Measurements from ENCODE around the gene SLC41A1.
"Not testable (repeated sequence)": the region's sequence is repeated elsewhere in the genome, so short reads cannot be mapped to it uniquely, and the experiment has no call there.

The SLC41A1 gene

DNA sequence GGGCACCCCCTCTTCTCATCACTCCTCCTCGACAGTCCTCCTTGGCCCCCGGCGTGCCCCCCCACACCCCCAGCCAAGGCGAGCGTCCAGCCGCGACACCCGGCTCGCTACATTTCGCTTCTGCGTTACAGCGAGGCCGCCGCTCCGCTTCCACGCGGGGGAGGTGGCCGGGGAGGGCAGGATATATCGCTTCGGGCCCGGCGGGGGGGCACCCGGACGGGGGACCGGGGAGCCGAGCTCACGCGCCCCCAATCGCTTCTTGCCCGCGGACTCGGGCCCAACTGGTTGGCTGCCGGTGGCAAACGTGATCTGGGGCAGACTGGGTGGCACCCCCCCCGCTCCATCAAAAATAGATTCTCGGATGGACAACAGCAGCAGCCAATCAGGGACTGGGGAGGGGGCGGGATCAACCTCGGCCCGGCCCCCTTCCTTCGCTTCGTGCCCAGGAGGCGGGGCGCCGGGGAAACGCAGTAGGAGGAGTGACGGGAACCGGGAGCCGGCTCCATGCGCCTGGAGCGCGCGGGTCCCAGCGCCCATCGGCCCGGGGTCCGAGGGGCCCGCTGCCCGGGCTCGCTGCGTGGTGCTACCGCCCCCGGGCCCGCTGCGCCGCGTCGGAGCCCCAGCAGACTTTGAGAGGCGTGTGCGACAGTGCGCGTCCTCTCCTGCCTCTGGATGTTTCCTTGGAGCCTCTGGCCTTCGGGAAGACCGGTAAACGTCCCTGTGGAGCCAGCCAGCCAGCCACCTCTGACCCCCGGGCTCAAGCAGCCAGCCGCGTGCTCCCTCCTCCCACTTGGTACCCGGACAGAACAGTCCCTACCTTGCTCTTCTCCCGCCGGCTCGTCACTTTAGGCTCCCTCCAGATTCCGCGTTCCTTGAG is at the start of gene SLC41A1:
SLC41A1 (minus strand) TSS at position 321 of the 877 bp plus-strand sequence. CDS start 2,757 bp downstream, outside the sequence.
- DNase-seq = peak; percentile 91

DNA sequence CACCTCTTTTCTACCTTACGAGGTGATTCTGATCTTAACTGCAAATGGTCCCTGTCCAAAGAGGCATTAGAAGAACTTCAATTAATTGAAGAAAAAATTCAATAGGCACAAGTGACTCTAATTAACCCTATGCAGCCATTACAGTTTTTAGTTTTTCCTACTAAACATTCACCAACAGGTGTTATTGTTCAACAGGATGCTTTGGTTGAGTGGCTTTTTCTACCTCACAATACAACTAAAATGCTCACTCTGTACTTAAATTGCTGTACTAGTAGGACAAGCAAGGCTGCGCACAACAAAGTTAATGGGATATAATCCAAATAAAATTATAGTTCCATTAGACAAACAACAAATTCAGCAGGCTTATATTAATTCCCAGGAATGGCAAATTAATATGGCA is 48.5 kb upstream of the SLC41A1 start:
- DNase-seq = no peak

DNA sequence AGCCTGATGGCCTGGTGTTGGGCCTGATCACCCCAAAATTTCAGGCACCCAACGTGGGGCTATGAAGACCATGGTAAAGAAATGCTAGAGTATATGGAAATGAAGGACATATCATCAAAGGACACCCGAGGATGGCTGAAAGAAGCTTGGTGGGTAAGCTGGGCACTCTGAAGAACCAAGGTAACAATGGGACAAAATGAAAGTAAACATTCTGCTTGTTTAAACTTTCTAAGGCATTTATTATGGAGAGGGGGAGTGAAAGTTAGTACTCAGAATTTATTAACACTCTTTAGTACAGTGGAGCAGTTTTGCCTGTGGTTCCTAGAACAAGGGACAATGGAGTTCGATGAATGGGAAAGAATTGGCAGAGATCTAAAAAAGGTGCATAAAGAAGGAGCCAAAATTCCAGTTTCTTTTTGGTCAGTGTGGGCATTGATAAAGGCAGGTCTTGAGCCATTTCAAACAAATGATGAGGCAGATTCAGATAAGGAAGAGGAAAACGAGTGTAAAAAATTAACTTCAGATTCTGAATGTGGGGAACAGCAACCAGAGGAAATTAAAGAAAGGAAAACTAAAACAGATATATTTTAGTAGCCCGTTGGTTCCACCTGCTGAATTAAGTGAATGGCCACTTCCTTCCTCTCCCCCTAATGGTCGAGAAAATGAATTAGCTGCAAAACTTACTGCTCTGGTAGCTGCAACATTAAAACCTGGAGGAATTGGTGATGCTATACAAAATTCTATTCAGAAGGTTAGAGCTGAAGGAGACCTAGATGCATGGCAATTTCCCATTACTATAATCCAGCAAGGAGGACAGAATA is 45.4 kb upstream of the SLC41A1 start:
- DNase-seq = no peak

DNA sequence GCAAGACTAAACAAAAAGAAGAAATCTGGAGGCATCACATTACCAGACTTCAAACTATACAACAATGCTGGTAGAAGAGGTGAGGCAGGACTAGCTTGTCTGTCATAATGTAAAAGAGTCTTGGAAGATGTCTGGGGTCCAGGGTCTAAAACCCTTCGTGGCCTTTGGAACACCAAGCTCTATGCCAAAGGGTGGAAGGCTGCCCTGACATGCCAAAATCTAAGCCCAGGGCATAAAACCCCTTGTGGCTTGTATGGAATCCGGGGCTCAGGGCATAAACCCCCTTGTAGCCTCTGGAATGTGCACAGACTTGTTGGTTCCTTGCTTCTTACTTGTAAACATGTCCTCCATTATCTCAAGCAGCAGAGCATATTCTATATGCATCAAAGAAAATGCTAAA is 44.5 kb upstream of the SLC41A1 start:
- DNase-seq = not testable (repeated sequence)

DNA sequence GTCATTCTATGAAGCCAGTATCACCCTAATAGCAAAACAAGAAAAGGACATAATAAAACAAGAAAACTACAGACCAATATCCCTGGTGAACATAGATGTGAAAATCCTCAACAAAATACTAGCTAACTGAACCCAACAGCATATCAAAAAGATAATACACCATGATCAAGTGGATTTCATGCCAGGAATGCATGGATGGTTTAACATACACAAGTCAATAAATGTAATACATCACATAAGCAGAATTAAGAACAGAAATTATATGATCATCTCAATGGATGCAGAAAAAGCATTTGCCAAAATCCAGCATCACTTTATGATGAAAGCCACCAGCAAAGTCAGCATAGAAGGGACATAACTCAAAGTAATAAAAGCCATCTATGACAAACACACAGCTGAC is 43.4 kb upstream of the SLC41A1 start:
- no peak for DNase-seq

DNA sequence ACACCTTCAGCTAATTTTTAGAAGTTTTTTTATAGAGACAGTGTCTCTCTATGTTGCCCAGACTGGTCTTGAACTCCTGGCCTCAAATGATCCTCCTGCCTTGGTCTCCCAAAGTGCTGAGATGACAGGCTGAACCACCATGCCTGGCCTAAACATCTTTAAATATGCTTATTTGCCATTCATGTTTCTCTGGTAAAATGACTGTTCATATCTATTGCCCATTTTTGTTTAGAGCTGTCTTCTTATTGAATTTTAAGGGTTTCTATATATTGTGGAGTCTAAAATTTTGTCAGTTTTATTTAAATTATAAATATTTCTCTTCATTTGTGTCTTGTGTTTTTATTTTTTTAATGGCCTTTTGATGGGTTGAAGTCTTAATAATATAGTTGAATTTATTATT is 40.0 kb upstream of the SLC41A1 start:
- DNase-seq = no peak

DNA sequence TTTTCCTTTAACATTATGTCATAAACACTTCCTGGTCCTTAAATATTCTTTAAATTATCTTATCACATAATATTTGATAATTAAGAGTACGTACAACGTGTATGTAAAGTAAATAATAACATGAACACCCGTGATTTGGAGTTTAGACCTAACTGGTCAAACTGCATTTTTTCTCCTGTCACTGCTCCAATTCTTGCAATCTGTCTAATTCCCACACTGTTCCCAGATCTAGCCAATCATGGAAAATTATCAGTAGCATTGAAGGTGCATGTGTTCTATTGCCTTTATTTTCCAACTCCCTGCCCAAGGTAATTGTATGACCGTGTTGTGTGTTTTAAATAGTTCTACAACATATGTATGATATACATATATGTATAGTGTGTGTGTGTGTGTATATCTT is 39.0 kb upstream of the SLC41A1 start:
- DNase-seq = no peak

DNA sequence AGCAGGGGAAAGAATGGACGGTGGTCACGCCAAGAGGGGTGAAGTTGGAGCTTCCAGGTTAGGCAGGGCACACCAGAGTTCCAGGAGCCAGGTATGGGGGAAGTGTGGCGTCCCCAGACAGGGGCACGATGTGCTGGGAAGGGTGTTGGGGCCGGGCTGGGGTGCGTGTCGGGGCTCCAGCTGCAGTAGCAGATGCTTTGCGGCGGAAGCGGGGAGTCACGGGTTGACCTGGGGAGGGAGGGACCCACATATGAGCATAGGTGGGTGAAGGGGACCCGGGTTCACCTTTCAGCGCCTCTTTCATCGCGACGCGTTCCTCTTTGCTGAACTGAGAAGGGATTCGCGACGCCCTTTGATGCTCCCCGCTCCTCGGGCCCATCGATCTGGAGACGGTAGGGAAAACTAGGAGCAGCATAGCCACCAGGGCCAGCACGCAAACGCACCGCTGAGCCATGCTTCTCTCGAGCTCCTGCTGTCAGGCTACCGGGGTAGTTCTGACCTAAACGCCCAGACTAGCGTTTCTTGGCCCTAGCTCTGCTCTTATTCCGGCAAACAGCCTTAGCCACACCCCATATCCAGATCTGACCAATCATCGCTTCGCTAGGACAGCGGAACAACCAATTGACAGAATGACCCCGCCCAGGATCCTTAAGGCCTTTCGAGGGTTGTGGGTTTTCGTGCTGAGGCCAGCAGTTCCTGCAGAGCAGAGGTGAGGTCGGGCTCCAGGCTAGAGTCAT is 36.8 kb upstream of the SLC41A1 start, which contains the start of gene PM20D1:
PM20D1 (minus strand) TSS at position 514 of the 737 bp plus-strand sequence; CDS start at position 454, 60 bp downstream.
- DNase-seq = peak; percentile 69

DNA sequence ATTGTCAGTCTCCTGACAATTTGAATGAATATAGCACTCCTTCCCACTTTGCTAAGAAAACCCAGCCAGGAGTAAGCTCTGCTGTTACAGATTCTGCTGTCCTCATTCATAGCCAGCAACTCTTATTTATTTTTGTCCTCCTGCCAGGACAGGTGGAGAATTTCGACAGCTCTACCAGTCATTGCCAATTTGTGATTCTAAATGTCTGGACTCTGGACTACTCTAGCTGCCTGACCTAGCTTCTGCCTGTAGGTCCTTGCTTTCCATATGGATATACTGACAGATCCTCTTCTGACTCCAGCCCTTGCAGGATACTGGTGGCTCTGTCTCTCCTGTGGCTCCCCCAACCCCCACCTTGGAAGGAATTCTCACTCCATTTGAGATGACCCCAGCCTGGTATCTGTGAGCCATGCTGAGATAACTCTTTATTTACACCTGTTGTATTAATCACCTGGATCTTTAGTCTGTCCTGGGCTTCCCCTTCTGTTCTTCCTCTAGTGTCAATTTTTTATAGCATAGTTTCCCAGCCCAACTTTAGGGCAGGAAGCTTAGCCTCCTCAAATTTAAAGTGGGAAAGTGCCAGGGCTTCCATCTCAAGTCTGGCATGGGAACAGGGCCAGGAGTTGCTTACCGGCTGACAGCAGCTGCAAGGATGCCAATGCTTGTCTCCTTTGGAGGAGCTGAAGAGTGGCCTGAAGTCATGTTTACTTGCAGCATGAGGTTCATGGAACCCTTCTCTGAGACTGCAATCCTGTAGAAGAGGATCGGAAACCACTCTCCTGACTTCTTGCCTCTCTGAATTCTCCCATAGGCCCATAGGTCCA is 30.2 kb upstream of the SLC41A1 start:
- no peak for DNase-seq

DNA sequence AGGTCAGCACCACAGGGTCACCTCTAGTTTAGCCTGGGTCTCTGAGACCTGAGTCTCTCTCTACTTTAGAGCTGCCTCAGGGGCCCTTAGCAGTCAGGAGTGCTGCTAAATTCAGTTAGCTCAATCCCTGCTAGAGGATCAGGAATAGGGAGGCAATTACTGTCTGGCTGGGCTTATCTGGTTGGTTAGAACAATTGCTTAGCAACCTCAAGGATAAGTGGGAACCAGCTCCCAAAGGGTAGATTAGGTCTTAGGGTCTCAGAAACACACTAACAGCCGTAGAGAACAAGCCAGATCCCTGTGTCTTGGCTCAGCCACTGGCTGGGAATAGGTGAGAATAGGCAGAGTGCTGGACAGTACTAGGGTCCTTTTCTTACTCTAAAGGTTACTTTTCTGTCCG is 29.2 kb upstream of the SLC41A1 start:
- DNase-seq = no peak

DNA sequence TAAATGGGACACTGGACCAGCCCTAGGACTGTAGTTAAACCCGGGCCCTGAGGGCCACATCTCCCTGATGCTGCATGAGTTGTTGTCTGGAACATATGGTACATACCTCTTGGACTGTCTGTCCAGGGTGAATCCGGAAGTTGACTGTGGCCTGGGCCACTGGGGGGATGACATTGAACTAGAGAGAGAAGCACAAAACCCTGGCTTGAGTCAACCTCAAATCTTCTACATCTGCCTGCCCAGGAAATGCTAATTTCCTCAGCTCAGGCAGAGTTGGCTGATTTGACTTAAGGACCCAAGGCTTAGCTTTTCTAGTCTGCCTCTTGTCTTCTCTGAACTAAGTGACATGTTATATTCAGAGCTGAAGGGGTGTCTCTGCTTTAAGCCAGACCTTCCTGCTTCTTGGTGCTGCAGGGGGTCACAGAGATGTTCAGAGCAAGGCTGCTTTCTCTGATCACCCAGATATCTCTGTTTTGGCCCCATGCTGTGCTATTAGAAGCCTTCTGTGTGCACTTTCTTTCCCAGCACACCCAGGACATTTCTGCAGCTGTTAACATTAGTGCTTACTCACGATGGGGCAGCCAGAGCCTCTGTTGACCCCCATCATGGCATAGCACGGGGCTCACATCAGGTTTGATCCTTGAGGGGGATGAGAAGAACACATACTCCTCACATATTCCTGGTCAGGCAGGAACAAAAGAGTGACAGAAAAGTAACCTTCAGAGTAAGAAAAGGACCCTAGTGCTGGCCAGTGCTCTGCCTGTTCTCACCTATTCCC is 27.3 kb upstream of the SLC41A1 start:
- DNase-seq = no peak

DNA sequence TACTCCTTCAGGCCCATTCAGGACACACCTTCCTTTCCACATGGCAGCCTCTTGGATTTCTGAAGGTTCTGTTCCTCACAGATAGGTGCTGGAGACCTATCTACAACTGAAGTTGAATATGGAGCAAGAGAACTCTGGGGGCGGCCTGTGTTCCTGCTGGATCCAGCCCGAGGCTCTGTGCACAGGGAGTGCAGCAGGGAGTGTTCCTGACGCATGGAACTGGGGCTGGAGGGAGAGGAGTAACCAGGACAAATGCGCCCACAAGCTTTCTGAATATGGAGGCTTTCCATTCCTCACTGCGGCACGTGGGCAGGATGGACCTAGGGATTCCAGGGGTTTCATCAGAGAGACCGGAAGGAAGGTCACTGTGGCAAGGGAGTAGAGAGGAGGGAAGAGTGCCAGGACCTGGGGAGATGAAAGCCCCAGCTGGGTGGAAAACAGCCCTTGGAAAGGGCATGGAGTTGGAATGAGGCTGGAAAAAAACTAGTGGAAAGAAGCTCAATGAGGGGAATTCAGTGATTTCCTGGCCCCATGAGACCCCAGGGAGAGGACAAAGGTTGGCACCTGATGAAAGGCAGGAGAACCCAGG is 24.5 kb upstream of the SLC41A1 start:
- no peak for DNase-seq

DNA sequence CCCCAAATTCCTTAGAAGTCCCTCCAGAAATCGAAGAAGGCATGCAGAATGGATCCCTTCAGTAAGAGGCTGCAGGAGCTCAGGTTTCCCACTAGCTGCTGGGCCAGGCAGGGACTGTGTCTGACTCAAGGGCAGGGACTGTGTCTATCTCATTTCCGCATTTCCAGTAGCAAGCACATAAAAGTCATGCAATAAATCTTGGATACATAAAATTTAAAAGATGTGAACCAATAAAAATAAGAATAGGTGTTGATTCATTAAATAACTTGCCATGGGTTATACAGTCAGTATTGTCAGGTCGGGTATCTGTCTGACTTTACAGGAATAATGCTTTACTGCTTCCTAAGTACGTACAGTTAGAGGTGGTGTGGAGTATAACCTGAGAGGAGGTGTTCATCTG is 21.8 kb upstream of the SLC41A1 start:
- DNase-seq = no peak

DNA sequence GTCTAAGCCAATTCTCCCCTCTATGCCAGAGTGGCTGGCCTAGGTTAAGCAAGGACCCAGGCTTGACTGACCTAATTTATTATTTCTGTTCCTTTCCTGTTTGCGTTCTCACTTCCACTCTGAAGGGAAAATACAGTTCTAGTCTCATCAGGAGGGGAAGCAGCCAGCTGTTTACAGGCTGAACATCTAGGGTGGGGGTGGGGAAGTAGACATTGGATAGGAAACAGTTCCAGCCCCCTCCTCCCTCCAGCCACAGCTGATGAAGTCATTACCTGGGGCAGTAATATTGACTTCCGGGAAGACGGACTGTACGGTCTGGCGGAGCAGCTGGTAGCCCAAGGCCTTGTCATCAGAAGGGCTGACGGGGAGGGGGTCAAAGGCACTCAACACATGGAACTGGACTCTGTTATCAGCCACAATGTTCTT is 19.3 kb upstream of the SLC41A1 start:
- DNase-seq = no peak

DNA sequence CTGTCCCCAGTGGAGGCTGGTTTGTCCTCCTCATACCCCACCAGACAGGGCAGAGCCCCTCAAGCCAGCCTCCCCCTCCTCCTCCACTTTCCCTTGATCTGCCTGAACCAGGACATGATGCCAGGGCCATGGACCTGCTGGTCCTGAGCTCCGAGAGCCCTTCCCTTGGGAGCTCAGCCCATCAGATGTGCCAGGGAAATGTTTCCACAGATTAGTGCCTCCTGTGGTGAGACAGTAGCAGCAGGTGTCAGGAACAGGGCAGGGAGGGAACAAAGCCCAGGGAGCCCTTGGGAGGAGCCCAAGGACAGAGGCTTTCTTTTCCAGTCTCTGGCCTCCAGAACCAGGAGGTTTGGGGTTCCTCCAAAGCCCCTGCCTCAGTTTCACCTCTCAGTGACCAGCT is 14.6 kb upstream of the SLC41A1 start:
- DNase-seq = peak; percentile 25

DNA sequence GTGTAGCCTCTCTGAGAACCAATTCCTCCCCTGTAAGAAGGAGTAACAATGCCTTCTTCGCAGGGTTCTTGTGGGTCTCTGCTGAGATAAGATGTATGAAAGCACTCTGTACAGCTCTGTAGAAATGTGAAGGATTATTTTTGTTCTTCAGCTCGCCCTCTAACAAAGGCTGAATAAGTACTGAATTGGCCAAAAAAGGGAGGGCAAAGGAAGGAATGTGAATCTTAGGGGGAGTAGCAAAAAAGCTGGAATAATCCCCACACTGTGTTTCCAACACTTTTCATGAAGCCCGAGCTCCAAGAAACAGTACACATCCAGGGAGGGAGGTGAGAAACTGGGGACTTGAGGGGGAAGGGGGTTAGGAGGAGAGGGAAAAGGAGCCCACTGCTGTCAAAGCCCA is 14.0 kb upstream of the SLC41A1 start:
- no peak for DNase-seq

DNA sequence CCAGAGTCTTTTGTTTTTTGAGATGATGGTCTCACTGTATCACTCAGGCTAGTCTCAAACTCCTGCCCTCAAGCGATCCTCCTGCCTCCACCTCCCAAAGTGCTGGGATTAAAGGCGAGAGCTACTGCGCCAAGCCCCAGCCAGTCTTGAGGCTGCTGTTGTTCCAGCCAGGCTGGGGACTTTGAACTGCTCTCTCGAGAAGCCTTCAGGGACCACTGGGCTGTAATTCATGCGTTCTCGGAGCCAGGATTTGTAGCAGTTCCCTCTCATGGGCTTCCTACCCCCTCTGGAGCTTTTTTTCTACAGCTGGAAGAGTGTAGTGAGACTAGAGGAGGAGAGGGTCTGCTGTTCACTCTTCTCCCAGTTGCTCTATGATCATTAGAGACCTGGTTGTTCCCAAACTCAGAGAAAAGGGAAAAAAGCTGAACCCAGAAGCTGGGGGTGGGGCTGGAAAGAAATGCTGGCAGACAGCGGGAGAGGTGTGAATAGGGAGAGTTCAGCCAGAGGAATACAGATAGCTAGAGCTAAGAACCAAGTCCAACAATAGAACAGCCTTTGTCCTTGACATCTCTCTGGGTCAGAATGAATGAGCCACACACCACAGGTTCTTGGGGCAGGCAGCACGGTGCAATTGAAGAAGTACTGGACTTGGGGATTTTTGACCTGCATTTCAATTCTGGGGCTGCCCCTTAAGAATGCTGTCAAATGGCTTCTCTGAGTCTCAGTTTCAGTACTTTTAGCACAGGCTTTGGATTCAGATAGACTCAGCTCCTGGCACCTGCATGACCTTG is 13.2 kb upstream of the SLC41A1 start:
- no peak for DNase-seq

DNA sequence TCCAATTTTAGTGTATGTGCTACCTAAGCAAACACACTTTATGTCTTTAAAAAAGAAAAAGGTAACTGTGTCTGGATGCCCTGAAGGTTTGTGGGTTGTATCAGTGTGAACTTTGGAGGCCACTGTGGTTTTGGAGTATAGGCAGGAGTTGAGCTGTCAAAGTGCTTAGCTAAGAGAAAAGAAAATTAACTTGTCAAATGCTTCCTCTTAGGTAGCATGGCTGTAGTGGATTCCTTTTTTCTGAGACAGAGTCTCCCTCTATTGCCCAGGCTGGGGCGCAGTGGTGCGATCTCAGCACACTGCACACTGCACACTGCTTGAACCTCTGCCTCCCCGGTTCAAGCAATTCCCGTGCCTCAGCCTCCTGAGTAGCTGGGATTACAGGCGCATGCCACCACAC is 11.2 kb upstream of the SLC41A1 start:
- DNase-seq = no peak

DNA sequence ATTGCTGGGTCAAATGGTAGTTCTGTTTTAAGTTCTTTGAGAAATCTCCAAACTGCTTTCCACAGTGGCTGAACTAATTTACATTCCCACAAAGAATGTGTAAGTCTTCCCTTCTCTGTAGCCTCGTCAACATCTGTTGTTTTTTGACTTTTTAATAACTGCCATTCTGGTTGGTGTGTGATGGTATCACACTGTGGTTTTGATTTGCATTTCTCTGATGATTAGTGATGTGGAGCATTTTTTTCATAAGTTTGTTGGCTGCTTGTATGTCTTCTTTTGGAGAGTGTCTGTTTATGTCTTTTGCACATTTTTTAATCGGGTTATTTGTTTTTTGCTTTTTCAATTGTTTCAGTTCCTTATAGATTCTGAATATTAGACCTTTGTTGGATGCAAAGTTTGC is 10.3 kb upstream of the SLC41A1 start:
- DNase-seq = not testable (repeated sequence)

DNA sequence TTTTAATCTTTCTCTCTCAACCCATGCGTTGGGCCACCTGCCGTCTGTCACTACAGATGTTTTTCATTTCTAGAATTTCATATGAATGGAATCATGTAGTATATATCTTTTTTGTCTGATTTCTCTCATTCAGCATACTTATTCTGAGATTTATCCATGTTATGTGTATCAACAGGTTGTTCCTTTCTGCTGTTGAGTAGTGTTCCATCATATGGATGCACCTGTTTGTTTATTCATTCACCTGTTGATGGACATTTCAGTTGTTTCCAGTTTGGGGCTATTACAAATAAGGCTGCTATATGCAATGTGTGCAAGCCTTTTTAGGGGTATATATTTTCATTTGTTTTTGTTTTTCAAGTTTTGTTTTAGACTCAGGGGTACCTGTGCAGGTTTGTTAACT is 9.4 kb upstream of the SLC41A1 start:
- DNase-seq = no peak

Data from activated CD8-positive, alpha-beta memory T cell treated with anti-CD3 and anti-CD28 coated beads, Interleukin-2, amount 50 U/mL, for 48 hours (primary cell).